OCI-LY7 (cell line): ENCODE measurements around the gene TCF12. TPM values are rescaled to one million over a fixed set of nuclear protein-coding genes. Genes with fewer than 3 reads are reported as not detected.

ENCODE experiments used
- BruUV-seq: library from RNA; stranded (reverse); fragments of 400-500 nt; replicated peaks from 2 replicates; lab custom pipeline; 2021; lab: Mats Ljungman, UMichigan
- CTCF ChIA-PET: fragments of 300-600 bp; sonication (Branson Sonifier 250); formaldehyde crosslinking; loops from one replicate; lab custom pipeline; 2022; ENCODE audit warnings: antibody characterized with exemption; ENCODE audit not compliant: unreplicated experiment; lab: Charles Lee
- POLR2A ChIA-PET: fragments of 300-600 bp; sonication (Branson Sonifier 250); formaldehyde crosslinking; loops from one replicate; lab custom pipeline; 2022; ENCODE audit warnings: antibody characterized with exemption; lab: Charles Lee
- DNase-seq: peaks from one replicate; pipeline ENCODE4 v3.0.0-alpha.2; 2015; ENCODE audit warnings: low spot score
- H2AFZ ChIP-seq: fragments of 200-600 bp; sonication (generic), shearing (Covaris generic); 2 replicates; pipeline ENCODE4 v1.6.1; 2014; ENCODE audit warnings: mild to moderate bottlenecking, antibody characterized with exemption, low read length, moderate library complexity
- H3K27ac ChIP-seq: fragments of 200-600 bp; sonication (generic); 2 replicates; pipeline ENCODE4 v1.5.1; 2014; ENCODE audit warnings: mixed run types, low read depth, mild to moderate bottlenecking, moderate library complexity, low read length, inconsistent platforms; ENCODE audit not compliant: poor library complexity, severe bottlenecking
- H3K36me3 ChIP-seq: fragments of 200-600 bp; sonication (generic); 2 replicates; pipeline ENCODE4 v1.6.1; 2014; ENCODE audit warnings: mild to moderate bottlenecking, antibody characterized with exemption, low read length, moderate library complexity, mixed read lengths; ENCODE audit not compliant: insufficient read depth
- H3K4me1 ChIP-seq: fragments of 200-600 bp; sonication (generic); 2 replicates; pipeline ENCODE4 v1.5.1; 2014; ENCODE audit warnings: mild to moderate bottlenecking, low read length; ENCODE audit not compliant: insufficient read depth, poor library complexity, severe bottlenecking
- H3K4me2 ChIP-seq: fragments of 200-600 bp; sonication (generic); 2 replicates; pipeline ENCODE4 v1.6.1; 2014; ENCODE audit warnings: mild to moderate bottlenecking, low read length
- H3K4me3 ChIP-seq: fragments of 200-600 bp; sonication (generic); 2 replicates; pipeline ENCODE4 v1.5.1; 2014; ENCODE audit warnings: mild to moderate bottlenecking, low read depth, low read length; ENCODE audit not compliant: poor library complexity, severe bottlenecking
- H3K79me2 ChIP-seq: fragments of 200-600 bp; sonication (generic); 2 replicates; pipeline ENCODE4 v1.6.1; 2016; ENCODE audit warnings: low read depth, mild to moderate bottlenecking, low read length, moderate library complexity, mixed read lengths; ENCODE audit not compliant: insufficient read depth
- H3K9me2 ChIP-seq: fragments of 200-600 bp; sonication (generic); 2 replicates; pipeline ENCODE4 v1.6.1; 2016; ENCODE audit warnings: mild to moderate bottlenecking, low read length, mixed read lengths; ENCODE audit not compliant: insufficient read depth
- H3K9me3 ChIP-seq: fragments of 200-600 bp; sonication (generic); 2 replicates; pipeline ENCODE4 v1.6.1; 2014; ENCODE audit warnings: mild to moderate bottlenecking, mixed run types, low read length, mixed read lengths
- H4K20me1 ChIP-seq: fragments of 200-600 bp; sonication (generic); 2 replicates; pipeline ENCODE4 v1.6.1; 2014; ENCODE audit warnings: mild to moderate bottlenecking, antibody characterized with exemption, low read length, moderate library complexity, mixed read lengths; ENCODE audit not compliant: insufficient read depth
- CTCF ChIP-seq: fragments of 200-600 bp; sonication (generic); conservative IDR thresholded peaks from 2 replicates; pipeline ENCODE4 v1.5.1; 2014; ENCODE audit warnings: mild to moderate bottlenecking, antibody characterized with exemption, low read length, moderate library complexity, mixed read lengths
- EZH2phosphoT487 ChIP-seq: fragments of 200-600 bp; sonication (generic); IDR thresholded peaks from 2 replicates; pipeline ENCODE4 v1.6.1; 2018; ENCODE audit warnings: low read depth, borderline replicate concordance, mild to moderate bottlenecking, mixed run types, antibody characterized with exemption, low read length, moderate library complexity, mixed read lengths
- intact Hi-C: fragments of 100-400 bp; cut with micrococcal nuclease; formaldehyde crosslinking; loops from one replicate; pipeline ENCODE4 v1.10.0; 2022; ENCODE audit not compliant: unreplicated experiment
- total RNA-seq, 2 experiments: library from RNA; depleted of rRNA in 1 of 2; stranded (reverse); fragments of >200 nt in 1 of 2; shearing (Covaris generic) in 1 of 2; gene quantifications; 2 replicates each; pipeline ENCODE4 v1.2.3, GENCODE V29; 2014 to 2022

The TCF12 gene
- total RNA-seq, 2 experiments from 2014 or later: 51.6 to 139 TPM

GRCh38 chr15:57032338-57032737 lies 113.9 kb downstream of the TCF12 start:
- no peaks in the 10 kb centered on the region for H3K36me3 ChIP-seq
- peaks cover 10% of the 10 kb centered on the region; the same call in 1 of the 2 replicates for H3K79me2 ChIP-seq
- DNase-seq: no peak
- H3K4me3 ChIP-seq: no peak overlapping the region
- CTCF ChIA-PET: no interaction called here
- H3K27ac ChIP-seq: no peak overlapping the region
- H3K9me2 ChIP-seq: no peaks in the 10 kb centered on the region
- H3K4me2 ChIP-seq: no peak overlapping the region
- peaks cover 5% of the 10 kb centered on the region; the same call in 1 of the 2 replicates for H4K20me1 ChIP-seq
- peaks cover 6% of the 10 kb centered on the region for H3K4me1 ChIP-seq
- BruUV-seq: no TSS peak
- TF ChIP-seq EZH2phosphoT487: no peak
- no peak for TF ChIP-seq CTCF
- POLR2A ChIA-PET: no interaction called here
- H2AFZ ChIP-seq: no peak overlapping the region
- no peaks in the 10 kb centered on the region for H3K9me3 ChIP-seq
- intact Hi-C loops: no loop called here

DNA sequence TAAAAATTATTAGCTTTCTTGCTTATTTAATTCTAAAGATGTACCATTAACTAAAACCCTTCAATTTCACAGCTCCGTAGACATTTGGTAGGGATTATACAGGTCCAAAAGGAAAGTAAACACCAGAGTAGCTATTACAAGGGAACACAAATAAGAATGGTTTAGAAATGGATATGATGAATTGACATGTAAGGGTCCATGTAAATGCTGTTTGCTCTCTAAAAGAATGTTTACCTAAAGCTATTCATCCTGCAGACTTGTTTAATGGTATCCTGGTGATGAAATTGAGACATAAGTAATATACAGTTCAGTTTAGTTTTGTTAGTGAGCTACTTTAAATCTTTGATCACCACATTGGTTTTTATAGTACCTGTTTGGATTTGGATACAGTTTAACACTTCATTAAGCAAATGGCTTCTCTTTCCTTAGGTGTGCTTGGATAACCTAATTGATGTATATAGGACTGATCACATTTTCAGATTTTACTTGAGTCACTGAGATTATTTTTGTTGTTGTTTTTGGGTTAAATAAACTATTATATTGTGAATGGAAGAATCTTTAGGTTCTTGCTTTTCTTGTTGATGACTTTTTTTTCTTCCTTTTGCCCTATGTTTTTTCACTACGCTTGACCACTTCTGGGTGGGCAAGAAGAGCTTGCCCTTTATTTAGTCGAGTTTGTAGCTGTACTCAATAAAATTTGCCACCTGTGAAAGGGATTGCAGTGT lies 115.4 kb downstream of the TCF12 start:
- H2AFZ ChIP-seq: no peak overlapping the region
- CTCF ChIA-PET: no interaction called here
- no peaks in the 10 kb centered on the region for H3K9me3 ChIP-seq
- H3K4me1 ChIP-seq: peaks cover 8% of the 10 kb centered on the region
- H3K4me2 ChIP-seq: no peak overlapping the region
- peaks cover 10% of the 10 kb centered on the region; the same call in 1 of the 2 replicates for H3K79me2 ChIP-seq
- POLR2A ChIA-PET: interaction anchor here (0.8 to 1.2 kb wide), 4 partner anchors 9 to 76 kb away, joined by 3 to 6 read pairs (median 4); no protein-coding TSS in a partner anchor
- no peak overlapping the region for H3K4me3 ChIP-seq
- no TSS peak for BruUV-seq
- intact Hi-C loops: no loop called here
- no peak for TF ChIP-seq CTCF
- no peak for TF ChIP-seq EZH2phosphoT487
- no peaks in the 10 kb centered on the region for H3K36me3 ChIP-seq
- H3K27ac ChIP-seq: no peak overlapping the region
- DNase-seq: no peak
- peaks cover 5% of the 10 kb centered on the region; the same call in 1 of the 2 replicates for H4K20me1 ChIP-seq
- no peaks in the 10 kb centered on the region for H3K9me2 ChIP-seq

DNA sequence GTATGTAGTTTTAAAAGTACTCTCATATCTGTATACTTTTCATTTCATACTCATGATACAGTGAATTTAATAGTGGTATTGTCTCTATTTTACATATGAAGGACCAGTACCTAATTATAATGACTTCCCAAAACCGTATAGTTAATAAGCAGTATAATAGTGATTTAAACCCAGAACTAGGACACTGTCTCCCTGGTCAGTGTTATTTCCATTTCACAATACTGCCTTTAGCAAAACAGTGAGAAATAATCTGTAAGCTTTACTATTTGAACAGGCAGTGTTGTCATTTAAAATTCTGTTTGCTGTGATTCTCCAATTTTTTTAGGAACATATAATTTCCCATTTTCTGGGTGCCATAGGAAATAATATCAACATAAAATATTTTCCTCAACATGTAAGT lies 116.2 kb downstream of the TCF12 start:
- no peak for DNase-seq
- Histone ChIP-seq H3K9me2 (no peaks in the 10 kb centered on the region), H3K4me3 (no peak overlapping the region), H4K20me1 (peaks cover 12% of the 10 kb centered on the region), H2AFZ (no peak overlapping the region), H3K9me3 (no peaks in the 10 kb centered on the region), H3K27ac (no peak overlapping the region), H3K79me2 (peaks cover 12% of the 10 kb centered on the region; the same call in 1 of the 2 replicates), H3K36me3 (no peaks in the 10 kb centered on the region), H3K4me2 (no peak overlapping the region), H3K4me1 (peaks cover 15% of the 10 kb centered on the region)
- ChIA-PET CTCF (no interaction called here), POLR2A (interaction anchor here (0.7 kb wide), 1 partner anchor 9 kb away, joined by 3 read pairs; no protein-coding TSS in a partner anchor)
- TF ChIP-seq EZH2phosphoT487 (no peak), CTCF (no peak)
- BruUV-seq: no TSS peak
- intact Hi-C loops: no loop called here
